GM21447 (cell line): ENCODE data around the gene CASZ1.

ENCODE experiments used
- ATAC-seq: cut with Tn5 transposase; IDR thresholded peaks from one replicate; pipeline ENCODE4 v1.9.1; 2021; ENCODE audit not compliant: unreplicated experiment

The CASZ1 gene

DNA sequence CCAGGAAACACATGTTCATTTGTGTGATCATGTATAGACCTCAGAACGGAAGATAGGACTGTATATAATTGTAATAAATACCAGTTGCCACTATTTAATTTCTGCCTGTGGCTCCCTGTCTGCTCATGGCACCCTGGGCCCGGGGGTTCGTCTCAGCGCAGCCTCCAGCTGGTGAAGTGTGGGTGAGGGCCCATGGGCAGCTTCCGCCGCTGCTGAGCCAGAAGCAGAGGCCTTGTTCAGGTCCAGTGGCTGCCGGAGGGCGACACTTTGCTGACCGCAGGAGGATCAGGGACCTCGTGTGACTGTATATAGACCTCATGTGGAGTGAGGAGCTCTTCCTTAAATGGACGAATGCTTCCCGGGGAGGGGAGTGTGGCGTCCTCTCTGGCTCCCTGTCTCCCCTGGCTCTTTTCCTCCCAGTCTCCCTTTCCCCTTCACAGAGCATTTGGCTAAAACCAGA, 165.8 kb downstream of the CASZ1 start:
- ATAC-seq = no peak

DNA sequence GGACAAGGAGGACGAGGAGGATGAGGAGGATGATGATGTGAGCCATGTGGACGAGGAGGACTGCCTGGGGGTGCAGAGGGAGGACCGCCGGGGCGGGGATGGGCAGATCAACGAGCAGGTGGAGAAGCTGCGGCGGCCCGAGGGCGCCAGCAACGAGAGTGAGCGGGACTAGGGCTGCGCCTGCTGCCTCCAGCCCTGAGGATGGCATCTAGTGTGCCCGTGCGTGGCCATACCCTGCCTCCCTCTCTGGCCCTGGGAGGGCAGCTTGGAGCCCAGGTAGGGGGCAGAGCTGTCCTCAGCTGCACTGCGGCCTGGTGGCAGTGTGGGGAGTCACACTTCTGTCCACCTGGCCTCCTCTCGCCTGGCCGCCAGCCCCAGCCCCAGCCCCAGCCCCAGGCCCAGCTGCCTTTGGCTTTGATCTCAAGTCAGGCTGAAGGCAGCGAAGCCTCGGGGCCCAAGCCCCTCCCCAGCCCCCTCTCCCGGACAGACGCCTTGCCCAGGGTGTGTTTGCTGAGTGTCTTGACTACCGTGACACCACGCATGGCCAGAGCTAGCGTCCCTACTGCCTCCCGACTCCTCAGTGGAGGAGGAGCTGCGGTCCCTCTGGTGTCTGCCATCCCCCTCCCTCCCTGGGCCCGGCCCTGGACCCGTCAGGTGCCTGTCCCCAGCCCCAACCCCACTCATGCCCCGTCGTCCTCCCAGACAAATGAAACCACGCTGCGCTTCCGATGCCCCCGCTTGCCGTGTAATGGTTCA, 166.5 kb downstream of the CASZ1 start:
- no peak for ATAC-seq

- no peak for ATAC-seq
Observed at GRCh38 chr1:10629091-10629815, 167.2 kb downstream of the CASZ1 start.

DNA sequence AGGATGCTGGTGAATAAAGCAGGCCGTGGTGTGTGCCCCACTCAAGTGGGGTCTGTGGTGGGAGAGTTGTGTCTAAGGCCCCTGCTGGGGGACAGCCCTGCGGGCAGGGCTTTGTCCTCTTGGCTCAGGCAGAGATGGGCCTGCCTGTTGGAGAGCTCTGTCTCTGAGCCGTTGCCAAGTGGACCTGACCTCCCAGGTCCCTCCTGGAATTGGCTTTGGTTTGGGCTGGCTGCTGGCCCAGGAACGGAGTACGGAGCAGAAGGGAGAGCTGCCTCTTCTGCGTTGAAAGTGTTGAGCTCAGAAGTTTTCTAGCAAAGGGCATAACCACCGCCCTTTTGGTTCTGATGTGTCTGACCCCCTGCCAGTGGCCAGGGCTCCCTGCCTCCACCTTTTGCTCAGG, 167.8 kb downstream of the CASZ1 start:
- ATAC-seq = no peak

GRCh38 chr1:10626791-10627410, 169.5 kb downstream of the CASZ1 start:
- no peak for ATAC-seq

GRCh38 chr1:10626131-10626731, 170.2 kb downstream of the CASZ1 start:
- ATAC-seq = no peak

GRCh38 chr1:10625554-10625953, 170.9 kb downstream of the CASZ1 start:
- no peak for ATAC-seq

DNA sequence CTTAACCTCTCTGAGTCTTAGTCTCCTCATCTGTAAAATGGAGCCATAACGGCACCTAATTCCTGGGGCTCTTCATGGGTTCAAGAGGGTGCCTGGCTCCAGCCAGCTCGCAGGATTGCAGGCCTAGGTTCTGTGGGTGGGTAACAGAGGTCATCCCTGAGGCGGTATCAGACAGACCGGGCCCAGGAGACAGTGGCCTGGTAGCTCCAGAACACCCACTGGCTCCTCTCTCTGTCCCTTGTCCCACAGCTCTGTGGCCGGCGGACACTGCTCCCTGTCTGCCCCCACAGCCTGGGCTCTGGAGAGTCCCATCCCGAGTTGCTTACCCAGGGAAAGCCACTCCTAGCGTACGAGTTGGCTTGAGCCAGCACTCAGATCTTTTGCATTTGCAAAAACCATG, 171.4 kb downstream of the CASZ1 start:
- ATAC-seq = no peak

GRCh38 chr1:10624256-10625050, 172.0 kb downstream of the CASZ1 start:
- ATAC-seq = no peak

DNA sequence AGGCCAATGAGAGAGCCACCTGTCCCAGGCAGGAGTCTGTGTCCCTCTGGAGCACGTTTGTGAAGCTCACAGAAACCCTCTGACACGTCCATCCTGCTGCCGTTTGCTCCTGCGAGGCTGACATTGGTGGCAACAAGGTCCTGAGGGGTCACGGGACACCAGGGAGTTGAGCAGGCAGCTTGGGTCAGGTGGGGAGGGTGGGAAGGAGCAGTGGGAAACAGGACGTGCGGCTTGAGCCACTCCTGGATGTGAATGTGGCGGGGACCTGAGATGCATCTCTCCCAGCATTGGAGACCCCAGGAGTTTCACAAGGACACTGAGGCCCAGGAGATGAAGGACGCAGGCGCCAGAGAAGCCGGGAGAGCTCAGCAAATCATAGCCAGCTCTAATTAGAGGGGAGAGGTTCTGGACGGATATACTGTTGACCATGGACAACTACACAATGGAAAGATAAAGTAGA, 172.7 kb downstream of the CASZ1 start:
- no peak for ATAC-seq

DNA sequence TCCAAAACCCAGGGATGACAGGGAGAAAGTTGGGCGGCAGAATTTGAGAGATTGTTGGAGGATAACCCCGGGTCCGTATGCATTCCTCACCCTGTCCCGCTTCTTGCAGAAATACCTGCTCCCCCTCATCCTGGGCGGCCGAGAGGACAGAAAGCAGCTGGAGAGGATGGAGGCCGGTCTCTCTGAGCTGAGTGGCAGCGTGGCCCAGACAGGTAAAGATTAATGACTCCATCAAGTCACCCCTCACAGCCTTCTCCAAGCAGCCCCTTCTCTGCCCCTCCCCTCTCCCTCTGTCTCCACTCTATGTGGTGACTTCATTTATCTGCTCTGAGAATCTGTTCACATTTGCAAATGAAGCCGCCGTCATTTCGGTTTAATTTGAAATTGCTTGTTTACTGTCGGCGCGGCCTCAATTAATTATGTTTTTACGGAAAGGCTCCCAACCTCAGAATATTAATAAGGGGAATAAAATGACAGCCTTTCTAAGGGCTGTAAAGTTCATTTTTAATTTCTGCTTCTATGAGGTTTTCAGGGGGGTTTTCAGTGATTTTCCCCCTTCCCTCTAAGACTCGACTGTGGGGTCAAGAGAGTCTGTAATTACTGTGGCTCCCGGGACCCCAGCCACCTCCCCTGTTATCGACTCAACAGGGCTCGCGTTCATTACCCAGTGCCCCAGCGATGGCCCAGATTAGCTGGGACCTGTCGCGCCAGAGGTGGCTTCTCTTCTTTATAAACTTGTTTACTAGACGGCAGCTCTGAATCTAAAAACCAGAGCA, 173.3 kb downstream of the CASZ1 start:
- ATAC-seq = no peak

- ATAC-seq = no peak
Observed at GRCh38 chr1:10621906-10622305, 174.5 kb downstream of the CASZ1 start.

DNA sequence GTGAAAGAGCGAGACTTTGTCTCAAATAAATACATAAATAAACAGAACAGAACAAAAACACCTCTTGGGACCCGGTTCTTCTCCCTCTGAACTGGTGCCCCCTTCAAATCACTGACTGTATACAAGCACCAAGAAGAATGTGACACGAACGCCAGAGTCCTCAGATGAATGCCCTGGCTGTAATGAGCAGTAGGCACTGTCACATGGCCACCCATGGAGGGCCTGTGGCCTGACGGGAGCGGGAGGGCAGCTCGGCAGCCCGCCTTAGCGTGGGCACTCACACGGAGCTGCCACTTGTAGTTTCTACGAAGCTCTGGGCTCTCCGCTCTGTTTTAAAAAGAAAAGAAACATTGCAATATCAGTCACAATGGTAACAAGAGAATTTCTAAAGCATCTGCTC, 175.7 kb downstream of the CASZ1 start:
- ATAC-seq = no peak

- ATAC-seq = no peak
Observed at GRCh38 chr1:10617931-10618885, 178.2 kb downstream of the CASZ1 start.

- no peak for ATAC-seq
Observed at GRCh38 chr1:10617318-10617717, 179.1 kb downstream of the CASZ1 start.

- ATAC-seq = no peak
Observed at GRCh38 chr1:10616696-10617095, 179.8 kb downstream of the CASZ1 start.

GRCh38 chr1:10615932-10616671, 180.3 kb downstream of the CASZ1 start:
- no peak for ATAC-seq

DNA sequence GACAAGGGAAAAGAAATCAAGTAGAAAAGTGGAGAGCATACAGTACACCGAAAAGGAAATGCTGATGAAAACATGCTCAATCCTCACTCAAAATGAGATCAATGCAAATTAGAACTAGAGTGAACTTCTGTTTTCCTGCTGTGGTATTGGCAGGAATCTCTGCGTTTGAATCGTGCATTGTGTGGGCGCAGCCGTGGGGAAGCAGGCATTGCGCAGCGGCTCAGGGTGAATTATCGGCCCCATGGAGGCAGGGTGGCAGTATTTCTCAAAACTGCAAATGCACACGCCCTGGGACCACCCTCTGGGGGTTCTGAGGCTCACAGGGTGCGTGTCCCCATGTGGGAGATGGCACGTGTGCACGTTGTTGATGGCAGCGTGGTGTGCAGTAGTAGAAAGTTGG, 181.1 kb downstream of the CASZ1 start:
- no peak for ATAC-seq
